ENCODE measurements around the gene COX6A1. TPM values are rescaled to one million over a fixed set of nuclear protein-coding genes. Genes with fewer than 3 reads are reported as not detected.
A peak's percentile ranks its signal among the peaks of the same experiment; 100 is the strongest.
"Not testable (repeated sequence)": the region's sequence is repeated elsewhere in the genome, so short reads cannot be mapped to it uniquely, and the experiment has no call there.

COX6A1 gene
- total and polyA plus RNA-seq, 4 donors, result 338 to 910 (median 536) TPM

GRCh38 chr12:120447992-120448391 lies 10.1 kb downstream of the COX6A1 start:
- Histone ChIP-seq H3K4me1 (ENCODE audit: control insufficient read depth in 4 of 4, insufficient read depth in 4 of 4, low read length in 3 of 4) (peaks cover 3 to 39% (median 26%) of the 10 kb centered on the region in 4 donors), H3K9ac (ENCODE audit: low read depth in 1 of 2, low read length in 2 of 2) (no peak overlapping the region), H3K27me3 (ENCODE audit: control insufficient read depth in 4 of 4, insufficient read depth in 4 of 4, low read length in 3 of 4) (no peaks in the 10 kb centered on the region), H3K36me3 (ENCODE audit: control insufficient read depth in 4 of 4, insufficient read depth in 3 of 4, low read depth in 1 of 4, low read length in 3 of 4) (peaks cover 5 to 9% (median 6%) of the 10 kb centered on the region in 4 donors), H3K4me3 (ENCODE audit: low read depth in 1 of 3, low read length in 3 of 3) (no peak overlapping the region), H3K9me3 (ENCODE audit: control insufficient read depth in 4 of 4, low read length in 3 of 4) (no peaks in the 10 kb centered on the region), H3K27ac (ENCODE audit: low read depth in 1 of 2, low read length in 2 of 2) (no peak overlapping the region)
- TF ChIP-seq NR2F2 (IDR thresholded peaks at IDR 0.05) (no peak), SP1 (IDR thresholded peaks at IDR 0.05) (no peak), RAD21 (IDR thresholded peaks at IDR 0.05) (no peak), RXRA (IDR thresholded peaks at IDR 0.05) (no peak), FOXA2 (IDR thresholded peaks at IDR 0.05) (no peak), CTCF (IDR thresholded peaks at IDR 0.05; ENCODE audit: low read depth, low read length, missing input control) (no peak), ZBTB33 (IDR thresholded peaks at IDR 0.05) (no peak)
- no peak for DNase-seq (ENCODE audit: low spot score)
- WGBS, result 97% methylated on average over 4 of the region's 4 CpGs

GRCh38 chr12:120452524-120452923 lies 14.6 kb downstream of the COX6A1 start:
- 81% methylated on average over 5 of the region's 5 CpGs for WGBS
- H3K27ac ChIP-seq (ENCODE audit: low read depth in 1 of 2, low read length in 2 of 2); DNase-seq (ENCODE audit: low spot score); H3K4me3 ChIP-seq (ENCODE audit: low read depth in 1 of 3, low read length in 3 of 3); H3K27me3 ChIP-seq (ENCODE audit: control insufficient read depth in 4 of 4, insufficient read depth in 4 of 4, low read length in 3 of 4); H3K9ac ChIP-seq (ENCODE audit: low read depth in 1 of 2, low read length in 2 of 2); H3K9me3 ChIP-seq (ENCODE audit: control insufficient read depth in 4 of 4, low read length in 3 of 4): not testable (repeated sequence)
- Histone ChIP-seq H3K36me3 (ENCODE audit: control insufficient read depth in 4 of 4, insufficient read depth in 3 of 4, low read depth in 1 of 4, low read length in 3 of 4) (peaks cover 4 to 18% (median 13%) of the 10 kb centered on the region in 4 donors), H3K4me1 (ENCODE audit: control insufficient read depth in 4 of 4, insufficient read depth in 4 of 4, low read length in 3 of 4) (peaks cover 0 to 24% (median 14%) of the 10 kb centered on the region in 4 donors)

GRCh38 chr12:120453060-120453750 lies 15.3 kb downstream of the COX6A1 start:
- Histone ChIP-seq H3K4me3 (ENCODE audit: low read depth in 1 of 3, low read length in 3 of 3) (no peak overlapping the region), H3K27ac (ENCODE audit: low read depth in 1 of 2, low read length in 2 of 2) (no peak overlapping the region), H3K9ac (ENCODE audit: low read depth in 1 of 2, low read length in 2 of 2) (no peak overlapping the region), H3K4me1 (ENCODE audit: control insufficient read depth in 4 of 4, insufficient read depth in 4 of 4, low read length in 3 of 4) (peaks cover 0 to 19% (median 10%) of the 10 kb centered on the region in 4 donors), H3K36me3 (ENCODE audit: control insufficient read depth in 4 of 4, insufficient read depth in 3 of 4, low read depth in 1 of 4, low read length in 3 of 4) (peaks cover 4 to 21% (median 15%) of the 10 kb centered on the region in 4 donors), H3K27me3 (ENCODE audit: control insufficient read depth in 4 of 4, insufficient read depth in 4 of 4, low read length in 3 of 4) (no peaks in the 10 kb centered on the region), H3K9me3 (ENCODE audit: control insufficient read depth in 4 of 4, low read length in 3 of 4) (no peaks in the 10 kb centered on the region)
- no peak for DNase-seq (ENCODE audit: low spot score)
- WGBS, result 72% methylated on average over 3 of the region's 3 CpGs
- no peak for TF ChIP-seq JUND (IDR thresholded peaks at IDR 0.05)
- TF ChIP-seq NR2F2 (IDR thresholded peaks at IDR 0.05), result no peak
- TF ChIP-seq HNF4A (conservative IDR thresholded peaks at IDR 0.05), result peak; percentile 3 to 7
- no peak for TF ChIP-seq MAX (IDR thresholded peaks at IDR 0.05)
- no peak for TF ChIP-seq YY1 (IDR thresholded peaks at IDR 0.05)
- no peak for TF ChIP-seq ZBTB33 (IDR thresholded peaks at IDR 0.05)

All from liver (tissue), 9 donors.